ENCODE results near the gene PMF1.

Gene PMF1

GRCh38 chr1:156241311-156241811 lies 28.6 kb downstream of the PMF1 start:
- no peak for DNase-seq

DNA sequence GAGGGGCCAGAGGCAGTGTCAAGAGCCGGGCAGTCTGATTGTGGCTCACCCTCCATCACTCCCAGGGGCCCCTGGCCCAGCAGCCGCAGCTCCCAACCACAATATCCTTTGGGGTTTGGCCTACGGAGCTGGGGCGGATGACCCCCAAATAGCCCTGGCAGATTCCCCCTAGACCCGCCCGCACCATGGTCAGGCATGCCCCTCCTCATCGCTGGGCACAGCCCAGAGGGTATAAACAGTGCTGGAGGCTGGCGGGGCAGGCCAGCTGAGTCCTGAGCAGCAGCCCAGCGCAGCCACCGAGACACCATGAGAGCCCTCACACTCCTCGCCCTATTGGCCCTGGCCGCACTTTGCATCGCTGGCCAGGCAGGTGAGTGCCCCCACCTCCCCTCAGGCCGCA lies 29.1 kb downstream of the PMF1 start, which contains the start of gene BGLAP:
Gene BGLAP (plus strand): TSS at position 259 of the 400 bp plus-strand sequence. CDS start 48 bp downstream, at position 307.
- no peak for DNase-seq

GRCh38 chr1:156242738-156243137 lies 29.9 kb downstream of the PMF1 start:
- no peak for DNase-seq

- DNase-seq: no peak
Observed at GRCh38 chr1:156244126-156244525, 31.3 kb downstream of the PMF1 start.

DNA sequence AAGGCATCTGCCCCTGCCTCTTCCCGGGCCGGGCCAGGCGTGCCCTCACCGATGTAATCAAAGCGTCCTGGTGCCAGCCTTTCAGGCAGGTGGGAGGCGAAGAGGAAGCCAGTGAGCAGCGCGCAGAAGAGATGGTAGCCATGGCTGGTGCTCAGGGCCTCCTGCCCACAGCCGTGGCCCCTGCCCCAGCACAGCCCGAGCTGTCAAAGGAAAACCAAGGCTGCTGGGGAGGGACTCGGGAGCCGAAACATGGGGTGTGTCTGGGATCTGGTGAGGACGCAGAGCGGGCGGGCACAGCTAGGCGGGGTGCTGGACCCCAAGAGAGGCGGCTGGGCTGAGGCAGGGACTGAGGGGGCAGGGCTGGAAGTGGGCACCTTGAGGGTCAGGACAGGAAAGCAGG lies 31.9 kb downstream of the PMF1 start:
- no peak for DNase-seq

DNA sequence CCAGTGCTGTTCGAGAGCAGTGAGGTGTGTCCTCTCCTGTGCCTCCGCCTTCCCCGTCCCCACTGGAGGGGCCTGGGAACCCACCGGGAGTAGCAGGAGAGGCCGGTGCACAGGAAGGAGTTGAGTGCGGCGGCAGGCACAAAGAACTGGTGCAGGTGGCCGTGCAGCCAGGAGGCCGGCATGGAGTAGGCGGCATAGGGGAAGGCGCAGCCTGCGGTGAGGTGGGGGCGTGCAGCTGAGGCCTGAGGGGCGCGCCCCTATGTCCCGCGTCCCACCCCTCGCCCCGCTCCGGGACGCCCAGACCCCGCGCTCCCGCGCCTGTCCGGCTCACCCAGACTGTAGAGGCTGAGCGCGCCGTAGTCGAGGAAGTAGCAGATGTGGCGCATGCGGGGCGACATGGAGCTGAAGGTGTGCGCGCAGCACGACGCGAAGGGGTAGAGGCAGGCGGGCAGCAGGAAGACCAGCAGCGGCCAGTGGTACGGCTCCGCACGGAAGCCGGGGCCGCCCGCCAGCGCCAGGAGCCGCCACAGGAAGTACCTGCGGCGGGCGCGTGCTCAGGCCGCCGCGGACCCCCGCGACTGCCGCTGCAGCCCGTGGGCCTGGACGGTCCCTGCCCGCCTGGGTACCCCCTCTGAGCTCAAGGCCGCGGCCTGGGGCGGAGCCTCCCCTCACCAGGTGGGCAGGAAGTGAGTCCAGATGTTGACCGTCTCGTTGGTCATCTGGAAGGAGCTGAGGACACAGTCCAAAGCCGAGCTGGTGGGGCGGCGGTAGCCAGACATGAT lies 32.8 kb downstream of the PMF1 start:
- peak; percentile 36 for DNase-seq

DNA sequence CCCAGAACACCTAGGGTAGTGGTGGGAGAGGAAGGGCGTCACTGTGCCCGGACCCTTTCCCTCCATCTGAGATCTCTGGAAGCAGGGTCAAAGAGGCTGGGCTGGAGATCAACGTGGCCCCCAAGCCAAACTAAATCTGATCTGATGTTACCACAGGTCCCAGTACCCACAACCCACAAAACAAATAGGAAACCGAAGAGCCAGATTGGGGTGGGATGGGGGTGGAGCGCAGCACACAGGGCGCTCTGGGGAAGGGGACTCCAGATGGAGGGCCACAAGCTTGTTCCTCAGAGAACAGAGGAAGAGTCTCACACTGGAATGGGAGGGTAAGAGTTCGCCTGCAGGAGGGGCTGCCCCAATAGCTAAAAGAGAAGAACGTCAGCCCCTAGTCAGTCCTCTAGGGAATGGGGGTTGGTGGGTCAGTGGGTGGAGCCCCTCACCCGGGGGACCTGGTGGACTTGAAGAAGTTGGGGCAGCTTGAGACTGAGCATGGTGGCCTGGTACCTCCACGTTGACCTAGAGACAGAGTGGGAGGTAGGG lies 33.5 kb downstream of the PMF1 start:
- DNase-seq: no peak

GRCh38 chr1:156246781-156247459 lies 34.1 kb downstream of the PMF1 start:
- no peak for DNase-seq

DNA sequence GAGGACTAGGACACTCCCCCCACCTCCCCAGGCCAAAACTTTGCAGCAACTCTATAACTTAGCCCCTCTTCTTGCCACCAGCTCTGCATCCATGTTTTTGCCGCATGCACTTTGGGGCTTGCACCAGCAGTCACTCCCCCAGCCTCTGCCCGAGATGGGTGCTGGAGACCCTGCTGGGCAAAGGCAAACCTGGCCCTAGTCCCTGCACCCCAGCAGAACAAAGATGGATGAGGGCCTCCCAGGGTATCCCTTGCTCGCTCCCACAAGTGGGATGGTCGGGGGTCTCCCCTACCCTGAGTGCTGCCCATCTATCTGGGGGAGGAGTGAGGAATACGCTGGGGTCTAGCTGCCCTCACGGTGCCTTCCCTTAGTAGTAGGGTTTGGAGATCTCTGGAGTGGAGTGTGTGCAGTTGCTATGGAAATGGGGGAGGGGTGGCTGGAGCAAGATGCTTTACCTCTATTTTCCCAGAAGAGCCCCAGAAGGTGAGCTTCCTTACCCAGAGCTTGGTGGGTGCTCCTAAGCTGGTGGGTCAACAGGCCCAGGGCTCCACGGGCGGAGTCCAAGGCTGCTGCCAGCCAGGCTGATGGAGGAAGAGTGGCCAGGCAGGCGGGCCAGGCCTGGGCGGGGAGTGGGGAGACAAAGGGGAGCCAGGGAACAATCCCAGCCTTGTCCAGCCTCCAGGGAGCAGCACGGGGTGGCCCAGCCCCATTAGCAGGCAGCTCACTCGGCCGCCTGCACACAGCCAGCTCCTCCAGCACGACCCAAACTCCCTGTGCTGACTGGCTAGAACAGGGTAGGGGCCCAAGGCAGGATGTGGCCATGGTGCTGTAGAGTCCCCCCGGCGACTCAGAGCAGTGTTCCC lies 34.9 kb downstream of the PMF1 start, which contains the start of gene PAQR6:
Gene PAQR6 (minus strand): TSS at position 597 of the 863 bp plus-strand sequence. CDS start 1,325 bp downstream, outside the sequence.
- DNase-seq: no peak

DNA sequence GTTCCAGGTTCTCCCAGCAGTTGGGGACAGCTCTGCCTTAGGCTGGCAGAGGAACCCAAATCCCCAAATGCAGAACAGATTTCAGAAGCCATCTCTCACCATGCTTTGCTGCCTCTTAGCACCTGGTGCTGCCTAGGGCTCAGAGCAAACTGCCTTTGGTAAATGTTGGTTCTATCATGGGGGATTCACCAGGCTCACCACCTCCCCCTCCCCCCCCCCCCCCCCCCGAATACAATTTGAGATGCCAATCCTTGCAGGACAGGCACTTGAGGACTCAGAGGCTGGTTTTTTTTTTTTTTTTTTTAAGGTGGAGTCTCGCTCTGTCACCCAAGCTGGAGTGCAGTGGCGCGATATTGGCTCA lies 35.5 kb downstream of the PMF1 start:
- no peak for DNase-seq

DNA sequence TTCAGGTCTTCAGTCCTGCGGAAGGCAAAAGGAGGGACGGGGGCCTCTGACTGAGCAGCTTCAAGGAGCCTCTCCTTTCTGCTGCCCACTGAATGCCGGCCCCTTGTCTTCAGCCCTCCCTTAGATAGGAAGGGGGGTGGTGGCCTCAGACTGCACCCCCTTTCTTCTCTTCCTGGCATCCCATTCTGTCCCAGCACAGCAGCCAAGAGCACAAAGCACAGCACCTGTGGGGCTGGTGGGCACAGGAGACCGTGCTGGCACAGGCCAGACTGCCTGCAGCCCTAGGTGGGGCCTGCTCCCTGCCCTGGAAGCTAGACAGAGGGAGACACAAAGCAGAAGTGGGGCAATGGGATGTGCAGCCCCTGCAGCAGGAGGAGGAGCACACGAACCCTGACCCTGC lies 36.8 kb downstream of the PMF1 start:
- no peak for DNase-seq

DNA sequence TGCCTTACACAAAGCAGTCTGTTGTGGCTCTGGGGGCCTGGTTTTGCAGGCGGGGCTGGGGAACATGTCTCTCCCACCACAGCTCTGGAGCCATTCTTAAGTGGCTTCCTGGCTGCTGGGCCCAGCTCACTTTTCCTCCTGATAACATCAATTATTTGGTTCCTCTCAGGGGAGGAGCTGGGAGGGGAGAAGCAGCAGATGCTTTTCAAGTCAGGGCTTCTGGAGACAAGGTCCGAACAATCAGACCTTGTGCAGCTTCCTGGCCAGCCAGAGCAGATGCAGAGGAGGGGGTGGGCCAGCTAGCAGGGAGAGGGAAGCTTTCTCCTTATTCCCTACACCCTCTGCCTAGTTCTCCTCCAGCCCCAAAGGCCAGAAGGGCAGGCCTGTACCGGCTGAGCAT lies 38.7 kb downstream of the PMF1 start:
- no peak for DNase-seq

DNA sequence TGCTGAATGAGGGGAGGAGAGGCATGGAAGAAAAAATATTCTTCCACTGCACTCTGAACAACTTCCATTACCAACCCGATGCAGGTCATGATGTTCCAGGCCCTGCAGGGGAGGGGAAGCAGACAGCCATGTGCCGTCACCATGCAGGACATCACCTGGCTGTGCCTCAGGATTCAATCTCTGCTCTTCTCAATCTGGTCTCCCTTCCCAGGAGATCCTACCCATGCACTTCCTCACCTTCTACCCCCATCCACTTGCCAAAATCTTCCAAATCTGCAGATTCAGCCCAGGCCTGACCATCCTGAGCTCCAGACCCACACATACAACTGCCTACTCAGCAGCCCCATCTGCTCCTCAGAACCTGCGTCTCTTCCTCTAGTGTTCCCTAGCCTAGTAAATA lies 40.8 kb downstream of the PMF1 start:
- DNase-seq: no peak

- no peak for DNase-seq
Observed at GRCh38 chr1:156257711-156258110, 44.9 kb downstream of the PMF1 start.

DNA sequence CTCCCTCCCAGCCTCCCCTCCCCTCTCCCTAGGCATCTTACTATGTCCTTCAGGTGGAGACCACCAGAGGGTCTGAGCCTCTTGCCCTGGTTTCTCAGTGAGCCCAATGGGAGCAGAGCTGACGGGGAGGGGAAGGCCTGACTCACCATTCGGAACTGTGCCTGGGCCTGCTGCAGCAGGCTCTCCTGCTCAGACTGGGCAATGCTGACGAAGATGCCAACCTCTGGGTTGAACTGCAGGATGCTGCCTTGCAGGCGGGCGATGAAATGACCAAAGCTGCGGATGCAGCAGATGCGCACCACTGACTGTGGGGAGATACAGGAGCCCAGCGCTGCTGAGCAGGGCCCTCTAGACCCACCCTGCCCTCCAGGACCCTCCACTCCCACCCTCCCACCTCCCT lies 46.1 kb downstream of the PMF1 start:
- DNase-seq: no peak

DNA sequence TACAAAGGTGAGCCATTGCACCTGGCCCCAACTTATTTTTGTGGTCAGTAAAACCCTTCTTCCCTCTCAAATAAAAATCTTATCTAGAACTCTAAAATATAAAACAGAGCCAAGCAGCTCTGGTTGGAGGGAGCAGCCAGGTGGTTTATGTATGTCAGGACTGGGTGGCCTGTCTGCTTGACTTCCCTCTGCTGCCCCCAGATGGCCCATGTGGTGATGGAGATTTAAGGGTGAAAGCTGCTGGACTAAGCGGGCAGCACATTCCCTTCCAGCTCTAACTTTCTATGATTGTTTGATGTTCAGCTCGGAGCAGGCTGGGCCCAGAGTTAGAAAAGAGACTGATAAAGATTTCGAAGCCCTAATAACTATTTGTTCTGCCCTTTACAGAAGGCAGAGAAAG lies 47.0 kb downstream of the PMF1 start:
- DNase-seq: no peak

GRCh38 chr1:156260896-156261295 lies 48.1 kb downstream of the PMF1 start:
- DNase-seq: no peak

DNA sequence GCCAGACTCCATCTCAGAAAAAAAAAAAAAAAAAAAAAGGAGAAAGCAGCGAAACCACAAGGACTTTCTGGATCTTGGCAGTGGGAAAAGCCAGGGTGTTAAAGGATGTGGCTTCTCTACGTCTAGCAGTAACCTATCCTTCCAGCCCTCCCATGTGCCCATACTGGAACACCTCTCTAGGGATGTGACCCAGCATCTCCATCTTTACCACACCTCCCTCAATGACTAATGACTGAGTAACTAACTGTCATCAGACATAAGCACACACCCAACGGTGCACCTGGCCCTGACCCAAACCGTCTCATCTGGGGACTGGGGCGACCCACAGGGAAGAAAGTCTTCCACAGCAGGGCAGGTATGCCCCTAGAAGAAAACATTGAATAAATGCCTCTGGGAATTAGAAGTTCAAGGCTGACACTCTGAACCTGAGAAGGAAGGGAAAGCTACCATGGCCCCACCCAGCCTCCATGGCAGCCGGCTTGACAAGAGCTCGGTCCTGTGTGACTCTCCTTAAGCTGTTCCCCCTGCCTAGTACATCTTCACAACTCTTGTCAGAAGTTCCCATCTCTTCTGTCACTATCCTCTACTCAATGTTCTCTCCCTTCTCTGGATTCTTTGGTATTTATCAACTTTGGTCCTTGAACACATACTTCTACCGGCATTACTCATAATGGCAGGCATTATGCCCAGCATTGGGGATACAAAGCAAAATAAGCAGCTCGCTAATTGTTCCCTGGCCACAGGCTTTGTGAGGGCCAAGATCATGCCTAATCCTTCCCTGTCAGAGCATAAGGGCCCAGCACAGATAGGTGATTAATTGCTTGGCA lies 49.9 kb downstream of the PMF1 start:
- DNase-seq: no peak

GRCh38 chr1:156263288-156263655 lies 50.5 kb downstream of the PMF1 start:
- DNase-seq: no peak

DNA sequence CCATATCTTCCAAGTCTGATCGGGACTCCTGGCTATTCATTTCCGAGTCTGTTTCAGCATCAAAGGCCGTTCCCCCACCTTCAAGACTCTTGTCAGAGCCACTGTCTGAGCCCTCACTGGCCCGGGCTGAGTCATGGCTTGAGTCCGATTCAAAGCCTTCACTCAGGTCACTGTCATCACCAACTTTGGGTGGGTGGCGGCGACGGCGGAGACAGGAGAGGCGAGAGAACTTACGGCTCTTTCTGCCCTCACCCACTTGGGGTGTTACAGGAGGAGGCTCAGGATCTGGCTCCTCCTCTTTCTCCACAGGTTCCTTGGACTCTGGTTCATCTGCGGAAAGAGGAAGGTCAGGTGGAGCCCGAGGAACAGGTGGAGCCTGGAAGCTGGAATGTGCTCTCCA lies 53.2 kb downstream of the PMF1 start:
- DNase-seq: no peak

DNA sequence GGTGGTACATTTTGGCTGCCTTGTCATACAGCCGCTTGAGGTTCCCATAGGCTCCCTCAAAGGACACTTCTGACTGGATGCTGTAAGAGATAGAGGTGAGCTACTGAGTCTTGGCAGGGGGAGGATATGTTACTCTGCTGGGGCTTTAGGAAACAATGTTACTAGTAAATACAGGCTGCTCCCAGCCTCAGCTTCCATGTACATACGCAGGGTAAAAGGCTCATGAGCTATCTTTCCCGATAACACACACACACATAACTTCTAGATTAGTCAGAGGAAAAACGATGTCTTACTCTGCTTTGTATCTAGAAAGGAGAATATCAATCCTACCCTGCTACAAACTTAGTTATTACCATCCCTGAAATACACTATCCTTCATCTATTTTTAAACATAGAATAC lies 55.5 kb downstream of the PMF1 start:
- no peak for DNase-seq

DNA sequence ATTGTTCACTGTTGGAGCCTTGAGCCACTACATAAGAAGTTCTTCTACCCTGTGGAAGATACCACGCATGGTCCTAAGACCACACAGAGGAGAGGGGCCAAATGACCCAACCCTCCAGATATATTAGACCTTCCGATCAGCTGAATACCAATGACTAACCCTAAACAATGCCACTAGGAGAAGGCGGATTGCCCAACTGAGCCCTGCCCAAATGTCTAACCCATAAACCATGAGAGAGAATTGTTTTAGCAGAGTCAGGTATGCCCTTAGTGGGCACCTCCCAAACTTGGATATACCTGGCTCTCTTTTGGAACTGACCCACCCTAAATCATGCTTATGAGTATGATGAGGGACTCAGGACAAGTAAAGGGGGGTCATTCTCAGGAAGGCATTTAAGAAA lies 57.5 kb downstream of the PMF1 start:
- DNase-seq: no peak

Measured in CD4-positive, alpha-beta T cell treated with Interleukin-15 for 1 hour (primary cell).